22Rv1 (cell line): Measurements from ENCODE around the gene FSTL3.

Experiments
- H3K27ac ChIP-seq: fragments of 450-650 bp; 2 replicates; pipeline ENCODE4 v1.5.1; 2017
- CTCF ChIP-seq: fragments of 450-650 bp; IDR thresholded peaks from 2 replicates; pipeline ENCODE4 v1.5.1; 2017; ENCODE audit warnings: mild to moderate bottlenecking
- ZFX ChIP-seq: fragments of 450-650 bp; IDR thresholded peaks from 2 replicates; pipeline ENCODE4 v1.6.1; 2017; ENCODE audit warnings: antibody characterized with exemption, borderline replicate concordance

The FSTL3 gene

GRCh38 chr19:685454-685931 is 9.3 kb downstream of the FSTL3 start:
- H3K27ac ChIP-seq = no peak overlapping the region
- TF ChIP-seq CTCF = no peak
- no peak for TF ChIP-seq ZFX

- no peak overlapping the region for H3K27ac ChIP-seq
- no peak for TF ChIP-seq ZFX
- TF ChIP-seq CTCF = no peak
Measured at GRCh38 chr19:686589-687297, 10.6 kb downstream of the FSTL3 start.

DNA sequence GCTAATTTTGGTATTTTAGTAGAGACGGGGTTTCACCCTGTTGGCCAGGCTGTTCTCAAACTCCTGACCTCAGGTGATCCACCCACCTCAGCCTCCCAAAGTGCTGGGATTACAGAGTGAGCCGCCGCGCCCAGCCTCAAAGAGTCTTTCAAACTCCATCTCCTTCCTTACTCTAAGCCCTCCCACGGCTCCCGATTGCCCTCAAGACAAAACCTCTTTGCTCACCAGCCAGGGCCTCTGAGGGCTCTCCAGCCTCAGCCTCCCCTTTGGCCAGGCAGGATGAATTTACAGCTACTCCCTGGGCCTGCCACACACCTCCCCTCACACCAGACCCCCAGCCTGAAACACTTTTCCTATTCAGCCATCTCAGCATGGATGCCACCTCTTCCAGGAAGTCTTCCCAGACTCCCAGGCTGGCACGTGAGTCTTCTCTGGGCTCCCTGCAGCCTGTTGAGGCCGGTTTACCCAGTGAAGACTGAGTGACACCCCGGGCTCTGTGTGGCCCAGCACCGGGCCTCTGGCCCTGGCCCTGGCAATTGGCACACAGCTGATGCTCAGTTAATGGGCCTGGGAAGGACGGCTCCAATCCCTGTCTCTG is 11.5 kb downstream of the FSTL3 start:
- TF ChIP-seq ZFX (no peak), CTCF (no peak)
- H3K27ac ChIP-seq = no peak overlapping the region

GRCh38 chr19:688214-688613 is 12.0 kb downstream of the FSTL3 start:
- TF ChIP-seq ZFX = no peak
- TF ChIP-seq CTCF = no peak
- no peak overlapping the region for H3K27ac ChIP-seq

DNA sequence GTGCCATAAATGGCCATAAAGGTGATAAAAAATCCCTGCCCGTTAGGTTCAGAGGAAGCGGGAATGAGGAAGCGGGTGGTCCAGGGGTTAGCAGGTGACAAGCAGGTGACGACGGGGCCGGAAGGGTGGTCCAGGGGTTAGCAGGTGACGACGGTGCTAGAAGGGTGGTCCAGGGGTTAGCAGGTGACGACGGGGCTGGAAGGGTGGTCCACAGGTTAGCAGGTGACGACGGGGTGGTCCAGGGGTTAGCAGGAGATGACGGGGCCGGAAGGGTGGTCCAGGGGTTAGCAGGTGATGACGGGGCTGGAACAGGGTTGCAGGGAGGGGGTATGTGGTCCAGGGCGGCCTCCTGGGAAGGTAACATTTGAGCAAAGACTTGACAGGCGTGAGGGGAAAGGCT is 12.8 kb downstream of the FSTL3 start:
- TF ChIP-seq ZFX = no peak
- no peak for TF ChIP-seq CTCF
- no peak overlapping the region for H3K27ac ChIP-seq

- TF ChIP-seq ZFX (no peak), CTCF (no peak)
- no peak overlapping the region for H3K27ac ChIP-seq
Measured at GRCh38 chr19:690203-690602, 14.0 kb downstream of the FSTL3 start.
